GM12872 (cell line): ENCODE results near the gene TMEM147.

Experiments
- TF ChIP-seq, protein P1 (sequence below): IDR thresholded peaks from 3 replicates; pipeline ENCODE4 v1.5.1; 2011; ENCODE audit warnings: low read depth, mild to moderate bottlenecking, low read length, moderate library complexity; ENCODE audit not compliant: insufficient read depth

The TMEM147 gene

GRCh38 chr19:35571406-35571965, 26.1 kb downstream of the TMEM147 start:
- TF ChIP-seq, protein P1, sequence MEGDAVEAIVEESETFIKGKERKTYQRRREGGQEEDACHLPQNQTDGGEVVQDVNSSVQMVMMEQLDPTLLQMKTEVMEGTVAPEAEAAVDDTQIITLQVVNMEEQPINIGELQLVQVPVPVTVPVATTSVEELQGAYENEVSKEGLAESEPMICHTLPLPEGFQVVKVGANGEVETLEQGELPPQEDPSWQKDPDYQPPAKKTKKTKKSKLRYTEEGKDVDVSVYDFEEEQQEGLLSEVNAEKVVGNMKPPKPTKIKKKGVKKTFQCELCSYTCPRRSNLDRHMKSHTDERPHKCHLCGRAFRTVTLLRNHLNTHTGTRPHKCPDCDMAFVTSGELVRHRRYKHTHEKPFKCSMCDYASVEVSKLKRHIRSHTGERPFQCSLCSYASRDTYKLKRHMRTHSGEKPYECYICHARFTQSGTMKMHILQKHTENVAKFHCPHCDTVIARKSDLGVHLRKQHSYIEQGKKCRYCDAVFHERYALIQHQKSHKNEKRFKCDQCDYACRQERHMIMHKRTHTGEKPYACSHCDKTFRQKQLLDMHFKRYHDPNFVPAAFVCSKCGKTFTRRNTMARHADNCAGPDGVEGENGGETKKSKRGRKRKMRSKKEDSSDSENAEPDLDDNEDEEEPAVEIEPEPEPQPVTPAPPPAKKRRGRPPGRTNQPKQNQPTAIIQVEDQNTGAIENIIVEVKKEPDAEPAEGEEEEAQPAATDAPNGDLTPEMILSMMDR: no peak

GRCh38 chr19:35577918-35578317, 32.5 kb downstream of the TMEM147 start:
- TF ChIP-seq, protein P1: no peak

DNA sequence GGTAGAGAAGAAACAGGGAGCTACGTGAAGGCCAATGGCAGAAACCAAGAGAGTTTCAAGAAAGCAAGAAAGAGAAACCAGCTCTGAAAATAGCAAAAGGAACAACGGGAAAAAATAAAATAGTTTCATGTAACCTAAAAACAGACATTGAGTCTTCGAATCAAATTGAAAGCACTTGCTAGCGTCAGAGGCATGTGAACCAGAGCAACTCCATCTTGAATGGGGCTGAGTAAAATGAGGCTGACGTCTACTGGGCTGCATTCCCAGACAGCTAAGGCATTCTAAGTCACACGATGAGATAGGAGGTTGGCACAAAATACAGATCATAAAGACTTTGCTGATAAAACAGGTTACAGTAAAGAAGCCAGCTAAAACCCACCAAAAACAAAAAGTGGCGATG, 33.3 kb downstream of the TMEM147 start:
- TF ChIP-seq, protein P1: no peak

- TF ChIP-seq, protein P1: no peak
These were observed 37.3 kb downstream of the TMEM147 start for GRCh38 chr19:35582760-35583159.

DNA sequence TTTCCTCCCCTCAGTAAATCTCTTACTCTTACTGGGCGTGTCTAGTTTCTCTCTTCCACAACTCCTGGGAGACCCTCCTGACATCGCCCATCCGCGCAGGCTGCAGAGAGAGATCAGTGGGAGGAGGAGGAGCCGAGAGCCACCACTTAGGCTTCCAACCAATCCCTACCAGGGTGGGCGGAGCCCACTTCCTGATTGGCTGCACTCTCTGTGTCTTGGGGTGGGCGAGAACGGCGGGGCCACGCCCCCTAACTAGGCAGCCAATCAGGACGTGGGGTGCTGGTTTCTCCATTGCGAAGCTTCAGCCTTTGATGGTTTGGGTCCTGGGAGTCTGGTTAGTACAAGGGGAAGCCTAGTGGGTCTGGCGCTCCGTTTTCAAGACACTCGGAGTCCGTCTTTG, 40.4 kb downstream of the TMEM147 start, which contains the start of gene PMIS2:
Gene PMIS2 (plus strand): TSS at position 326 of the 400 bp plus-strand sequence. CDS start 87 bp downstream, outside the sequence.
- TF ChIP-seq, protein P1: no peak

DNA sequence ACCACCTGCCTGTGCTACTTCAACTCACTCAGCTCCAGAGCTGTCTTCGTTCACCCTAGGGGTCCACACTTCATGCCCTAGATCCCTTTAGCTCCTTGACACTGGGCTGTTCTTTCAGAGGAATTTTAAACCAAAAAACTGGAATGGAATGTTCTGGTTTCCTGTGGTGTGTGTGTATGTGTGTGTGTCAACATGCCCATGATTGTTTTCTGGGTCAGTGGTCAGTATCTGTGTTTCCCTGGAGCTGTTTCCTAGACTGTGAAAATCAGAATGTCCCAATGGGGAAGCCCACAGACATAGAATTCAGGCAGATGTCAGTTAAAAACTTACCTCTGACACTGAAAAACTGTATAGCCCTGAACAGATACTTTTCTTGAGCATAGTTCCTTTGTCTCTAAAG, 41.9 kb downstream of the TMEM147 start:
- TF ChIP-seq, protein P1: no peak

GRCh38 chr19:35590875-35591274, 45.4 kb downstream of the TMEM147 start:
- TF ChIP-seq, protein P1: no peak
